PFSK-1 (cell line): ENCODE data around the gene OPA3.

Source experiments
- FOXP2 ChIP-seq: optimal IDR thresholded peaks from 2 replicates; pipeline ENCODE3; 2011; ENCODE audit warnings: borderline replicate concordance, control low read depth, inconsistent platforms; ENCODE audit not compliant: insufficient read depth; ENCODE audit errors: extremely low read length, extremely low read depth
- POLR2AphosphoS5 ChIP-seq: IDR thresholded peaks from 2 replicates; pipeline ENCODE4 v1.6.1; 2012; ENCODE audit warnings: low read depth, mild to moderate bottlenecking, control low read depth, low read length, moderate library complexity
- SIN3A ChIP-seq: IDR thresholded peaks from 2 replicates; pipeline ENCODE4 v1.6.1; 2012; ENCODE audit warnings: mild to moderate bottlenecking, low read length, moderate library complexity, borderline replicate concordance; ENCODE audit not compliant: insufficient read depth
- TAF1 ChIP-seq: IDR thresholded peaks from 2 replicates; pipeline ENCODE4 v1.6.1; 2012; ENCODE audit warnings: low read length, control low read depth, borderline replicate concordance; ENCODE audit not compliant: insufficient read depth
- TF ChIP-seq, protein P1 (sequence below), 2 experiments: IDR thresholded peaks; 2 replicates each; pipeline versions ENCODE4 v1.6.1 to v1.8.0; 2011 to 2012; ENCODE audit warnings: low read depth in 2 of 2, low read length in 2 of 2, control low read depth in 1 of 2, inconsistent platforms in 1 of 2, mild to moderate bottlenecking in 1 of 2, moderate library complexity in 1 of 2; ENCODE audit not compliant: insufficient read depth in 1 of 2

OPA3 gene

DNA sequence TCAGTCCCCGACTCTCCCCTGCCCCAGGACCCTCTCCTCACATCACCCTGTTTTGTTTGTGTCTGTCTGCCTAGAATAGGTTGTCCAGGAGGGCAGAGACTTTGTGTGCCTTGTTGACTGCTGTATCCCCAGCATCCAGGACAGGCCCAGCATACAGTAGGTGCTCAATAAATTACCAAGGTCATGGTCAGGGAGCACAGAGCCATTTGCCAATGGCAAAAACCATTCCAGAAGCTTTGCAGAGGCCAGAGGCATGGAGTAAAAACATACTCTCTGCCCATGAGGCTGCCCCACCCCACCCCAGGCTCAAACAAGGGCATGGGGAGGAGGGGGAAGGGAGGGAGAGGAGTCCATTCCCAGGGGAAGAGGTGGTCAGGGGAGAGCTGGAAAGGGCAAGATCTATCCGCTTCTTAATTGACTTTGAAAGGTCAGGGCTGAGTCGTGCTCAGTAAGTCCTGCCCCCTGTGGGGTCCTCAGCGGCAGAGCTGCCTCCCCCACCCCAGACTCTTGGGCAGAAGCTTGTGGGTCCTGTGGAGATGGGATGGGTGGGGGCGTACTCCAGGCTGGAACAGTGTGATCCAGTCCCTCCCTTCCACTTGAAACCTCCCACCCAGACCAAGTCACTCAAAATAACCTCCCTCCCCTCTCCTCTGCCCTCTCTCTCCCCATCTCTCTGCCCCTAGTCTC lies 13.0 kb upstream of the OPA3 start:
- no peak for TF ChIP-seq TAF1
- no peak for TF ChIP-seq POLR2AphosphoS5
- no peak for TF ChIP-seq FOXP2
- TF ChIP-seq, protein P1, sequence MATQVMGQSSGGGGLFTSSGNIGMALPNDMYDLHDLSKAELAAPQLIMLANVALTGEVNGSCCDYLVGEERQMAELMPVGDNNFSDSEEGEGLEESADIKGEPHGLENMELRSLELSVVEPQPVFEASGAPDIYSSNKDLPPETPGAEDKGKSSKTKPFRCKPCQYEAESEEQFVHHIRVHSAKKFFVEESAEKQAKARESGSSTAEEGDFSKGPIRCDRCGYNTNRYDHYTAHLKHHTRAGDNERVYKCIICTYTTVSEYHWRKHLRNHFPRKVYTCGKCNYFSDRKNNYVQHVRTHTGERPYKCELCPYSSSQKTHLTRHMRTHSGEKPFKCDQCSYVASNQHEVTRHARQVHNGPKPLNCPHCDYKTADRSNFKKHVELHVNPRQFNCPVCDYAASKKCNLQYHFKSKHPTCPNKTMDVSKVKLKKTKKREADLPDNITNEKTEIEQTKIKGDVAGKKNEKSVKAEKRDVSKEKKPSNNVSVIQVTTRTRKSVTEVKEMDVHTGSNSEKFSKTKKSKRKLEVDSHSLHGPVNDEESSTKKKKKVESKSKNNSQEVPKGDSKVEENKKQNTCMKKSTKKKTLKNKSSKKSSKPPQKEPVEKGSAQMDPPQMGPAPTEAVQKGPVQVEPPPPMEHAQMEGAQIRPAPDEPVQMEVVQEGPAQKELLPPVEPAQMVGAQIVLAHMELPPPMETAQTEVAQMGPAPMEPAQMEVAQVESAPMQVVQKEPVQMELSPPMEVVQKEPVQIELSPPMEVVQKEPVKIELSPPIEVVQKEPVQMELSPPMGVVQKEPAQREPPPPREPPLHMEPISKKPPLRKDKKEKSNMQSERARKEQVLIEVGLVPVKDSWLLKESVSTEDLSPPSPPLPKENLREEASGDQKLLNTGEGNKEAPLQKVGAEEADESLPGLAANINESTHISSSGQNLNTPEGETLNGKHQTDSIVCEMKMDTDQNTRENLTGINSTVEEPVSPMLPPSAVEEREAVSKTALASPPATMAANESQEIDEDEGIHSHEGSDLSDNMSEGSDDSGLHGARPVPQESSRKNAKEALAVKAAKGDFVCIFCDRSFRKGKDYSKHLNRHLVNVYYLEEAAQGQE (IDR thresholded peaks at IDR 0.05; ENCODE audit: insufficient read depth in 1 of 2, low read depth in 2 of 2, low read length in 2 of 2), result no peak
- no peak for TF ChIP-seq SIN3A

DNA sequence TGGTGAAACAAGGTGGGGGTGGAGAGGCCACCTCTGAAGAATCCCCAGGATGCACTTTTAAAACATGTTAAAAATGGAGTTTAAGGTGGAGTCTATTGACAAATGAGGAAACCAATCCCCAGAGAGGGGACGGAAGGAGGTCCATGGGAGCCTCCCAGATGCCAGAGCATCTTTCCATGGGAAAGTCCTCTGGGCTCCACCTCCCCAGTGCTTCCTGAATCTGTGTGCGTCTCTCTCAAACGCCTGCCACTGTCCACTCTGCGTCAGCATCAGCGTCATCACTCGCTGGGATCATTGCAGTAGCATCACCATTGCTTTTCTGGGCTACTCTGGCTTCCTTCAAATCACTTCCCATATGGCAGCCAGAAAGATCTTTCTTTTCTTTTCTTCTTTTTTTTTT lies 11.2 kb upstream of the OPA3 start:
- TF ChIP-seq TAF1 (no peak), POLR2AphosphoS5 (no peak), FOXP2 (no peak), SIN3A (no peak)
- TF ChIP-seq, protein P1 (IDR thresholded peaks at IDR 0.05; ENCODE audit: insufficient read depth in 1 of 2, low read depth in 2 of 2, low read length in 2 of 2), result no peak

DNA sequence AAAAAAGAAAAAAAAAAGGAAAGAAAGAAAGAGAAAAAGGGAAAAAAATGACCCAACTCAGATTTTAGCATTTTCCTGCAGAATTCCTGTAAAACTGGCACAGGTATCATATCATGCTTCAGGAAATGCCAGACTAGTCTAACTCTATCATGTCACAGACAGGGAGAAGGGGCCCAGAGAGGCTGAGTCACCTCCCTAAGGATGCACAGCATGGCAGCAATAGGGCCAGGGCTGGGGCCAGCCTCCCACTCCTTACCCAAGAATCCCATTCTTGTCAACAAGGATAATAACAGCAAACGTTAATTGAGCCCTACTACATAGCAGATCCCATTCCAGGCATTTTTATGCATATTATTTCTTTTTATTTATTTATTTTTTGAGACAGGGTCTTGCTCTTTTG lies 8.9 kb upstream of the OPA3 start:
- TF ChIP-seq SIN3A, result no peak
- TF ChIP-seq, protein P1 (IDR thresholded peaks at IDR 0.05; ENCODE audit: insufficient read depth in 1 of 2, low read depth in 2 of 2, low read length in 2 of 2), result no peak
- no peak for TF ChIP-seq FOXP2
- no peak for TF ChIP-seq POLR2AphosphoS5
- no peak for TF ChIP-seq TAF1

DNA sequence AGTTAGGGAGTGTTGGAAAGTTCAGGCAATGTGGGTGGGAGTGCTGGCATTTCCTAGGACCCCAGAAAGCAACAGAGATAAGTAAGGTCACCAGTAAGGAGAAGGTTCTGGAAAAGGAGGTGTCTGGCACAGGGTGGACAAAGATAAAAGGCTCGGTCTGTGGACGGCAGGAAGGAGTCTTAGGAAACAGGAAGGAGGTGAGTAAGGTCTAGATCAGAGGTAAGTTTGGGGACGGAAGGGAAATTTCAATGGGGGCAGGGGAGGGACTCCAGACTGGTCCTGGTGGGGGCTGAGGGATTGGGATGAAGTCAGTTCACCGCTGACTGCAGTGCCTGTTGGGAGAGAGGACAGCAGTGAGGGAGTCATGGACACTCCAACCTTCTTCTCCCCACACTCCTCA lies 7.8 kb upstream of the OPA3 start:
- TF ChIP-seq POLR2AphosphoS5 (no peak), TAF1 (no peak), FOXP2 (no peak), SIN3A (no peak)
- TF ChIP-seq, protein P1 (IDR thresholded peaks at IDR 0.05; ENCODE audit: insufficient read depth in 1 of 2, low read depth in 2 of 2, low read length in 2 of 2), result no peak

DNA sequence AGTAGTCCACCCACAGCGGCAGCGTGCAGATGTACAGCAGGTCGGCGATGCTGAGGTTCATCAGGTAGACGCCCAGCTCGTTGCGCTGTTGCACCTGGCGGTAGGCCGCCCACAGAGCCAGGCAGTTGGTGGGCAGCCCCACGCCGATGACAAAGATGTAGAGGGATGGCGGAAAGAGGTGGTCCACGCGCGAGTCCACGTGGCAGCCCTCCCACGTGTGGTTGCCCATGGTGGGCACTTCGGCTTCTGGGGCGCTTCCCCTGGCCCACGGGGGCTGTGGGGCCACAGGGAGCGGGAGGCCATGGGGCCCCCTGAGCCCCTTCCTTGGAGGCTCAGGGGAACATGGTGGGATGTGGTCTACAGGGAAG lies 7.0 kb upstream of the OPA3 start:
- TF ChIP-seq POLR2AphosphoS5 (no peak), SIN3A (no peak), TAF1 (no peak)
